Transverse colon (tissue), 4 donors: Measurements from ENCODE around the gene CDHR3. TPM values are rescaled to one million over a fixed set of nuclear protein-coding genes. Genes with fewer than 3 reads are reported as not detected.

Experiments used
- DNase-seq: peaks from one replicate; pipeline ENCODE4 v3.0.0-alpha.2; 2019
- H3K27ac ChIP-seq, 4 donors: fragments of 200-600 bp; sonication (generic); 2 replicates each; pipeline ENCODE4 v1.5.1; 2016 to 2018; ENCODE audit warnings: inconsistent platforms in 4 of 4
- H3K27me3 ChIP-seq: fragments of 200-600 bp; sonication (generic); 2 replicates; pipeline ENCODE4 v1.5.1; 2017; ENCODE audit warnings: inconsistent platforms
- H3K36me3 ChIP-seq, 4 donors: fragments of 200-600 bp; sonication (generic); 2 replicates each; pipeline ENCODE4 v1.5.1; 2017 to 2019; ENCODE audit warnings: inconsistent platforms in 4 of 4
- H3K4me1 ChIP-seq, 4 donors: fragments of 200-600 bp; sonication (generic); 2 replicates each; pipeline ENCODE4 v1.5.1; 2017 to 2020; ENCODE audit warnings: inconsistent platforms in 4 of 4
- H3K4me3 ChIP-seq, 4 donors: fragments of 200-600 bp; sonication (generic); 1 replicate in 1 of 4; 2 replicates in 3 of 4; pipeline versions ENCODE4 v1.5.1 to v1.6.1; 2017 to 2019; ENCODE audit warnings: inconsistent platforms in 4 of 4
- H3K9me3 ChIP-seq, 2 donors: fragments of 200-600 bp; sonication (generic); 2 replicates each; pipeline ENCODE4 v1.5.1; 2017 to 2019; ENCODE audit warnings: inconsistent platforms in 2 of 2
- EP300 ChIP-seq: sonication (generic); formaldehyde crosslinking; IDR thresholded peaks from one replicate; pipeline ENCODE4 v1.6.1; 2017; ENCODE audit warnings: antibody characterized with exemption, low read depth
- POLR2A ChIP-seq: fragments of 450-650 bp; IDR thresholded peaks from one replicate; pipeline ENCODE4 v1.6.1; 2016; ENCODE audit warnings: antibody characterized with exemption, mild to moderate bottlenecking, moderate library complexity
- POLR2AphosphoS5 ChIP-seq, 3 donors: sonication (generic); formaldehyde crosslinking; IDR thresholded peaks; one replicate each; pipeline ENCODE4 v1.6.1; 2016; ENCODE audit warnings: antibody characterized with exemption in 3 of 3
- WGBS, 2 donors: methylation state at CpG; one replicate each; pipeline ENCODE4 v1.1.5; 2018; ENCODE audit warnings: low coverage in 1 of 2; 5-methylcytosine and 5-hydroxymethylcytosine counted together
- in situ Hi-C, 4 donors: fragments of 200-750 bp; cut with MboI; loops; one replicate each; pipeline versions ENCODE4 v1.15.0 to v1.15.1; 2017; ENCODE audit warnings: low sequenced_read_pairs in 3 of 4, low pct_ligation_motif_present in 1 of 4, low pct_unique_long_range_greater_than_20kb in 1 of 4
- intact Hi-C: fragments of 100-400 bp; cut with DNase I; formaldehyde crosslinking; loops from one replicate; pipeline ENCODE4 v1.15.1; 2023; ENCODE audit warnings: low total_unique reads
- total RNA-seq, 4 donors: library from RNA; depleted of rRNA; stranded (reverse); fragments of >200 nt; gene quantifications; one replicate each; pipeline ENCODE4 v1.1.0, GENCODE V29; 2016
- TF ChIP-seq, protein P1 (sequence below), 5 experiments: fragments of 200-600 bp in 3 of 5; fragments of 450-650 bp in 2 of 5; sonication (generic) in 3 of 5; IDR thresholded peaks; 1 replicate in 2 of 5; 2 replicates in 3 of 5; pipeline ENCODE4 v1.5.1; 2016 to 2017; ENCODE audit warnings: antibody characterized with exemption in 5 of 5, inconsistent platforms in 3 of 5, mild to moderate bottlenecking in 2 of 5, moderate library complexity in 1 of 5

CDHR3 gene
- total RNA-seq, 4 donors from 2014 or later: 7.6 to 34.4 (median 29.1) TPM

DNA sequence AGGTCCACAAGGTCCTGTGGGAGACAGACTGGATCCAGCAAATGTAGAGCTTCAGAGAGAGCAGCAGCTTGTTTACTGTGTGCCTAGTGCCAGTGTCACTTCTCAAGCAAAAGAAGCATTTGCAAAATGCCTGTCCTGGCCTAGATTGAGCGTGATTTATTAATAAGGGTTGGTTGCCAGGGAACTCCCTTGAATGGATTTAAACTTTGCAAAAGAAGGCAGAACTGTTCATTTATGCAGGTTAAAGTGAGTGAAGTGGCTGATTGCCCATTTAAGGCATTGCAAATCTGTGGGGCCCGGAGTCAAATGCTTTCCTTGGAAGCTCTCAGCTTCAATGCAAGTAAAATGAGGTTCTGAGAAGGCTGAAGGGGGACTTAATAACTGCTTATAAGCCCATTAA lies 71.3 kb downstream of the CDHR3 start:
- intact Hi-C loops: no loop called here
- in situ Hi-C loops: loop anchor here in 2 of 4 donors (25.0 kb wide), 2 partner anchors 272 to 372 kb away; no protein-coding TSS in a partner anchor
- no peaks in the 10 kb centered on the region for H3K27me3 ChIP-seq
- no peak overlapping the region for H3K4me3 ChIP-seq
- no peak overlapping the region for H3K27ac ChIP-seq
- H3K36me3 ChIP-seq: no peaks in the 10 kb centered on the region
- peaks cover 0 to 4% (median 0%) of the 10 kb centered on the region in 4 donors for H3K4me1 ChIP-seq
- DNase-seq: no peak
- TF ChIP-seq, protein P1, sequence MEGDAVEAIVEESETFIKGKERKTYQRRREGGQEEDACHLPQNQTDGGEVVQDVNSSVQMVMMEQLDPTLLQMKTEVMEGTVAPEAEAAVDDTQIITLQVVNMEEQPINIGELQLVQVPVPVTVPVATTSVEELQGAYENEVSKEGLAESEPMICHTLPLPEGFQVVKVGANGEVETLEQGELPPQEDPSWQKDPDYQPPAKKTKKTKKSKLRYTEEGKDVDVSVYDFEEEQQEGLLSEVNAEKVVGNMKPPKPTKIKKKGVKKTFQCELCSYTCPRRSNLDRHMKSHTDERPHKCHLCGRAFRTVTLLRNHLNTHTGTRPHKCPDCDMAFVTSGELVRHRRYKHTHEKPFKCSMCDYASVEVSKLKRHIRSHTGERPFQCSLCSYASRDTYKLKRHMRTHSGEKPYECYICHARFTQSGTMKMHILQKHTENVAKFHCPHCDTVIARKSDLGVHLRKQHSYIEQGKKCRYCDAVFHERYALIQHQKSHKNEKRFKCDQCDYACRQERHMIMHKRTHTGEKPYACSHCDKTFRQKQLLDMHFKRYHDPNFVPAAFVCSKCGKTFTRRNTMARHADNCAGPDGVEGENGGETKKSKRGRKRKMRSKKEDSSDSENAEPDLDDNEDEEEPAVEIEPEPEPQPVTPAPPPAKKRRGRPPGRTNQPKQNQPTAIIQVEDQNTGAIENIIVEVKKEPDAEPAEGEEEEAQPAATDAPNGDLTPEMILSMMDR (IDR thresholded peaks at IDR 0.05): no peak
- TF ChIP-seq EP300: no peak
- TF ChIP-seq POLR2A: no peak
- TF ChIP-seq POLR2AphosphoS5 (IDR thresholded peaks at IDR 0.05): no peak
- no peaks in the 10 kb centered on the region for H3K9me3 ChIP-seq
- WGBS, 2 donors: 95 to 100% methylated on average over 2 of the region's 2 CpGs

GRCh38 chr7:106035568-106035967 lies 72.5 kb downstream of the CDHR3 start:
- no peak overlapping the region for H3K27ac ChIP-seq
- TF ChIP-seq, protein P1 (IDR thresholded peaks at IDR 0.05): no peak
- no peak for TF ChIP-seq POLR2A
- TF ChIP-seq EP300: no peak
- no peak for TF ChIP-seq POLR2AphosphoS5 (IDR thresholded peaks at IDR 0.05)
- intact Hi-C loops (loop anchor here (5.0 kb wide), 1 partner anchor 388 kb away; no protein-coding TSS in a partner anchor), in situ Hi-C loops (loop anchor here in 2 of 4 donors (25.0 kb wide), 2 partner anchors 273 to 373 kb away; no protein-coding TSS in a partner anchor)
- no peaks in the 10 kb centered on the region for H3K36me3 ChIP-seq
- no peak overlapping the region for H3K4me3 ChIP-seq
- 90 to 97% methylated on average over 7 to 8 of the region's 8 CpGs for WGBS, 2 donors
- no peaks in the 10 kb centered on the region for H3K27me3 ChIP-seq
- H3K9me3 ChIP-seq: no peaks in the 10 kb centered on the region
- DNase-seq: no peak
- peaks cover 0 to 4% (median 0%) of the 10 kb centered on the region in 4 donors for H3K4me1 ChIP-seq

- TF ChIP-seq POLR2AphosphoS5 (IDR thresholded peaks at IDR 0.05): no peak
- TF ChIP-seq POLR2A: no peak
- TF ChIP-seq, protein P1 (IDR thresholded peaks at IDR 0.05): no peak
- no peak for TF ChIP-seq EP300
- in situ Hi-C loops (loop anchor here in 2 of 4 donors (25.0 kb wide), 2 partner anchors 274 to 374 kb away; no protein-coding TSS in a partner anchor), intact Hi-C loops (loop anchor here (5.0 kb wide), 1 partner anchor 389 kb away; no protein-coding TSS in a partner anchor)
- H3K27ac ChIP-seq: no peak overlapping the region
- no peaks in the 10 kb centered on the region for H3K36me3 ChIP-seq
- H3K9me3 ChIP-seq: no peaks in the 10 kb centered on the region
- WGBS, 2 donors: 66 to 72% methylated on average over 5 to 6 of the region's 6 CpGs
- H3K4me3 ChIP-seq: no peak overlapping the region
- peaks cover 0 to 4% (median 0%) of the 10 kb centered on the region in 4 donors for H3K4me1 ChIP-seq
- H3K27me3 ChIP-seq: no peaks in the 10 kb centered on the region
- DNase-seq: no peak
Observed at GRCh38 chr7:106036004-106036403, 72.9 kb downstream of the CDHR3 start.

- no peak for DNase-seq
- Histone ChIP-seq H3K4me1 (peaks cover 0 to 8% (median 3%) of the 10 kb centered on the region in 4 donors), H3K27ac (no peak overlapping the region), H3K4me3 (no peak overlapping the region), H3K36me3 (no peaks in the 10 kb centered on the region), H3K27me3 (no peaks in the 10 kb centered on the region), H3K9me3 (no peaks in the 10 kb centered on the region)
- intact Hi-C loops (loop anchor here (5.0 kb wide), 1 partner anchor 390 kb away; no protein-coding TSS in a partner anchor), in situ Hi-C loops (loop anchor here in 2 of 4 donors (25.0 kb wide), 2 partner anchors 275 to 375 kb away; no protein-coding TSS in a partner anchor)
- TF ChIP-seq EP300 (no peak), POLR2AphosphoS5 (IDR thresholded peaks at IDR 0.05) (no peak), POLR2A (no peak)
- TF ChIP-seq, protein P1 (IDR thresholded peaks at IDR 0.05): no peak
- 79 to 84% methylated on average over 2 to 7 of the region's 7 CpGs for WGBS, 2 donors
Observed at GRCh38 chr7:106037489-106038176, 74.6 kb downstream of the CDHR3 start.
